HCT116 (cell line): ENCODE data around the gene SLC8A1.

Source experiments
- EGR1 ChIP-seq: IDR thresholded peaks from 2 replicates; pipeline ENCODE4 v1.6.1; 2012; ENCODE audit warnings: low read depth
- EZH2 ChIP-seq: fragments of 200-600 bp; sonication (generic); IDR thresholded peaks from 2 replicates; pipeline ENCODE4 v1.6.1; 2017; ENCODE audit warnings: antibody characterized with exemption, mixed run types
- EZH2phosphoT487 ChIP-seq: fragments of 200-600 bp; IDR thresholded peaks from 2 replicates; pipeline ENCODE4 v1.6.1; 2018; ENCODE audit warnings: antibody characterized with exemption, borderline replicate concordance
- JUND ChIP-seq: IDR thresholded peaks from 2 replicates; pipeline ENCODE4 v1.6.1; 2012
- POLR2A ChIP-seq: IDR thresholded peaks from 2 replicates; pipeline ENCODE4 v1.7.0; 2011; ENCODE audit warnings: borderline replicate concordance; ENCODE audit not compliant: insufficient read depth, insufficient read length; ENCODE audit errors: extremely low read depth
- POLR2AphosphoS5 ChIP-seq: IDR thresholded peaks from 2 replicates; pipeline ENCODE4 v1.6.1; 2011; ENCODE audit warnings: mild to moderate bottlenecking, low read depth, low read length, moderate library complexity
- SRF ChIP-seq: IDR thresholded peaks from 2 replicates; pipeline ENCODE4 v1.6.1; 2012; ENCODE audit warnings: low read depth
- YY1 ChIP-seq: IDR thresholded peaks from 2 replicates; pipeline ENCODE4 v1.6.1; 2011; ENCODE audit warnings: low read length, low read depth, moderate library complexity, mild to moderate bottlenecking; ENCODE audit not compliant: insufficient replicate concordance; ENCODE audit errors: extremely low read depth
- ZNF274 ChIP-seq: fragments of 200-500 bp; sonication (Bioruptor generic); IDR thresholded peaks from 2 replicates; pipeline ENCODE4 v1.6.1; 2014; ENCODE audit warnings: mild to moderate bottlenecking, low read depth, low read length, inconsistent platforms
- TF ChIP-seq, protein P1 (sequence below), 3 experiments: fragments of 200-600 bp in 1 of 3; sonication (generic) in 1 of 3; IDR thresholded peaks in 2 of 3; conservative IDR thresholded peaks in 1 of 3; 2 replicates each; pipeline ENCODE4 v1.5.1; 2012 to 2017; ENCODE audit warnings: low read depth in 2 of 3, low read length in 2 of 3, antibody characterized with exemption in 1 of 3, borderline replicate concordance in 1 of 3, control low read depth in 1 of 3, mild to moderate bottlenecking in 1 of 3, mixed read lengths in 1 of 3, mixed run types in 1 of 3, moderate library complexity in 1 of 3; ENCODE audit not compliant: insufficient read depth in 1 of 3
- TF ChIP-seq, protein P2 (sequence below): IDR thresholded peaks from 2 replicates; pipeline ENCODE4 v1.6.1; 2012
- TF ChIP-seq, protein P3 (sequence below): IDR thresholded peaks from 2 replicates; pipeline ENCODE4 v1.6.1; 2012

DNA sequence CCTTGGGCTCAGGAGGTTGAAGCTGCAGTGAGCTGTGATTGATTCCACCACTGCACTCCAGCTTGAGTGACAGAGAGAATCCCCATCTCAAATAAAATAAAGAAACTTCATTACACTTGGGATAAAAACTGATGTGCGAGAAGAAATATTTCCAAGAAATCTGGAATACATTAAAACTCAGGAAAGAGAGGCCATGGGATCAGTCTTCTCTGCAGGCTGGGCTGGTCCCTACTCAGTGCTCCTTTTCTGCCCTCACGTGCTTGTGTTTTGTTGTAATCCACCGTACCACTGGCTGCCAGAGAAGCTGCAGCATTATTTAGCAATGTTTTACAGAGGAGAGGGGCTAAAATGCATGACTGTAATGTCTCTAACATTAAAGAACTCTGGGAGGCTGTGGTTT lies 282.0 kb downstream of the SLC8A1 start:
- TF ChIP-seq POLR2AphosphoS5 (no peak), EZH2 (no peak), YY1 (no peak), SRF (no peak), POLR2A (no peak), JUND (no peak), EZH2phosphoT487 (no peak), ZNF274 (no peak), EGR1 (no peak)
- TF ChIP-seq, protein P1, sequence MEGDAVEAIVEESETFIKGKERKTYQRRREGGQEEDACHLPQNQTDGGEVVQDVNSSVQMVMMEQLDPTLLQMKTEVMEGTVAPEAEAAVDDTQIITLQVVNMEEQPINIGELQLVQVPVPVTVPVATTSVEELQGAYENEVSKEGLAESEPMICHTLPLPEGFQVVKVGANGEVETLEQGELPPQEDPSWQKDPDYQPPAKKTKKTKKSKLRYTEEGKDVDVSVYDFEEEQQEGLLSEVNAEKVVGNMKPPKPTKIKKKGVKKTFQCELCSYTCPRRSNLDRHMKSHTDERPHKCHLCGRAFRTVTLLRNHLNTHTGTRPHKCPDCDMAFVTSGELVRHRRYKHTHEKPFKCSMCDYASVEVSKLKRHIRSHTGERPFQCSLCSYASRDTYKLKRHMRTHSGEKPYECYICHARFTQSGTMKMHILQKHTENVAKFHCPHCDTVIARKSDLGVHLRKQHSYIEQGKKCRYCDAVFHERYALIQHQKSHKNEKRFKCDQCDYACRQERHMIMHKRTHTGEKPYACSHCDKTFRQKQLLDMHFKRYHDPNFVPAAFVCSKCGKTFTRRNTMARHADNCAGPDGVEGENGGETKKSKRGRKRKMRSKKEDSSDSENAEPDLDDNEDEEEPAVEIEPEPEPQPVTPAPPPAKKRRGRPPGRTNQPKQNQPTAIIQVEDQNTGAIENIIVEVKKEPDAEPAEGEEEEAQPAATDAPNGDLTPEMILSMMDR (IDR thresholded peaks at IDR 0.05 in 2 of 3, conservative IDR thresholded peaks at IDR 0.05 in 1 of 3; ENCODE audit: borderline replicate concordance in 1 of 3, insufficient read depth in 1 of 3, low read depth in 2 of 3, low read length in 2 of 3): no peak
- TF ChIP-seq, protein P2, sequence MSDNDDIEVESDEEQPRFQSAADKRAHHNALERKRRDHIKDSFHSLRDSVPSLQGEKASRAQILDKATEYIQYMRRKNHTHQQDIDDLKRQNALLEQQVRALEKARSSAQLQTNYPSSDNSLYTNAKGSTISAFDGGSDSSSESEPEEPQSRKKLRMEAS: no peak
- TF ChIP-seq, protein P3, sequence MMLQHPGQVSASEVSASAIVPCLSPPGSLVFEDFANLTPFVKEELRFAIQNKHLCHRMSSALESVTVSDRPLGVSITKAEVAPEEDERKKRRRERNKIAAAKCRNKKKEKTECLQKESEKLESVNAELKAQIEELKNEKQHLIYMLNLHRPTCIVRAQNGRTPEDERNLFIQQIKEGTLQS: no peak
